Thyroid gland (tissue), 4 donors: ENCODE measurements around the gene AIF1.

ENCODE experiments used
- POLR2A ChIP-seq, 2 donors: fragments of 450-650 bp; IDR thresholded peaks; one replicate each; pipeline ENCODE4 v1.6.1; 2017; ENCODE audit warnings: antibody characterized with exemption in 2 of 2, mild to moderate bottlenecking in 2 of 2, moderate library complexity in 1 of 2
- TF ChIP-seq, protein P1 (sequence below), 6 experiments: fragments of 200-600 bp in 3 of 6; fragments of 450-650 bp in 3 of 6; sonication (generic) in 3 of 6; IDR thresholded peaks; one replicate each; pipeline ENCODE4 v1.5.1; 2016 to 2019; ENCODE audit warnings: antibody characterized with exemption in 6 of 6, mild to moderate bottlenecking in 2 of 6, inconsistent platforms in 1 of 6, moderate library complexity in 1 of 6

DNA sequence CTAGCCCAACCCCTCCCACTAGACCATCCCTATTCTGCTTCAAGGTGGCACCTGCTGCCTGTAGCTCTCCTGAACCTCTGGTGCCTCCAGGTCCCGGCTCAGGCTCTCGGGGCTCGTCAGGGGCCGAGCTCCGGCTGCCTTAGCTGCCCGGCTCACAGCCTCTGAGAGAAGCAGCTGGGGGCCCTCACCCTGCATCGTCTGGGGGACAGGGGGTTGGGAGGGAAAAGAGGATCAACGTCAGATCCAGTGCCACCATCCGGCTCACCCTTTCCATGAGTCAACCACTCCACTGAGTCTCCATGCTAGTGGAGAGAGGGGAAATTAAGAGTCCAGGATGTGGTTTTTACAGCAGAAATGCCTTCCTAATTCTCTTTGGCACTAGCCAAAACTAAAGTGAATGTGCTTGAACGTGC lies 24.4 kb downstream of the AIF1 start:
- no peak for TF ChIP-seq POLR2A (IDR thresholded peaks at IDR 0.05)
- TF ChIP-seq, protein P1, sequence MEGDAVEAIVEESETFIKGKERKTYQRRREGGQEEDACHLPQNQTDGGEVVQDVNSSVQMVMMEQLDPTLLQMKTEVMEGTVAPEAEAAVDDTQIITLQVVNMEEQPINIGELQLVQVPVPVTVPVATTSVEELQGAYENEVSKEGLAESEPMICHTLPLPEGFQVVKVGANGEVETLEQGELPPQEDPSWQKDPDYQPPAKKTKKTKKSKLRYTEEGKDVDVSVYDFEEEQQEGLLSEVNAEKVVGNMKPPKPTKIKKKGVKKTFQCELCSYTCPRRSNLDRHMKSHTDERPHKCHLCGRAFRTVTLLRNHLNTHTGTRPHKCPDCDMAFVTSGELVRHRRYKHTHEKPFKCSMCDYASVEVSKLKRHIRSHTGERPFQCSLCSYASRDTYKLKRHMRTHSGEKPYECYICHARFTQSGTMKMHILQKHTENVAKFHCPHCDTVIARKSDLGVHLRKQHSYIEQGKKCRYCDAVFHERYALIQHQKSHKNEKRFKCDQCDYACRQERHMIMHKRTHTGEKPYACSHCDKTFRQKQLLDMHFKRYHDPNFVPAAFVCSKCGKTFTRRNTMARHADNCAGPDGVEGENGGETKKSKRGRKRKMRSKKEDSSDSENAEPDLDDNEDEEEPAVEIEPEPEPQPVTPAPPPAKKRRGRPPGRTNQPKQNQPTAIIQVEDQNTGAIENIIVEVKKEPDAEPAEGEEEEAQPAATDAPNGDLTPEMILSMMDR (IDR thresholded peaks at IDR 0.05): no peak
